Measurements from ENCODE around the gene GPR32. TPM values are rescaled to one million over a fixed set of nuclear protein-coding genes. Genes with fewer than 3 reads are reported as not detected.
"Not testable (repeated sequence)": the region's sequence is repeated elsewhere in the genome, so short reads cannot be mapped to it uniquely, and the experiment has no call there.

Gene GPR32
- total and polyA plus RNA-seq, 2 donors from 2014 or later: not detected

DNA sequence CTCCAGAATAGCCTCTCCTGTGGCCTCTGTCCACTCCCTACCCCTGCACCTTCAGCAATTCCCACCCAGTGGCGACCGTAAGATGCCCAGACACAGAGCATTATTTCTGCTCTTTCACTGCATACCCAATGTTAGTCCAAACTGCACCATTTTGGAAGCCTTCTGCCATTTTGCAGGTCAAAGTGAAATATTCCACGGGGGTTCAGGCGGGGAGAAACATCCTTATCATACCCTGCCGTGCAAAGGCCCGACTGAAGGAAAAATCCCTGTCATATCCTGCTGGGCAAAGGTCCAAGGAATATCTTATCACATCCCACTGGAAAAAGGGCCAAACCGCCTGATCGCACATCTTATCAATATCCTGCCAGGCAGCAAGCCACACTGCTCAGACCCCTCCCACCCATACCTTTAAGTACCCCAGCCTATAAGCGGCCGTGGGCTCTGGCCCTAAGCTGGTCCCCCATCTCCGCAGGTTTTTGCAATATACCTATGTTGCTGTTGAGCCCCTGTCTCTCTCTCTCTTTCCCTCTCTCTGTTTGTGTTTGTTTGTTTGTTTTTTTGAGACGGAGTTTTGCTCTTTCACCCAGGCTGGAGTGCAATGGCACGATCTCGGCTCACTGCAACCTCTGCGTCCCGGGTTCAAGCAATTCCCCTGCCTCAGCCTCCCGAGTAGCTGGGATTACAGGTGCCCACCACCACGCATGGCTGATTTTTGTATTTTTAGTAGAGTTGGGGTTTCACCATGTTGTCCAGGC is 28.9 kb upstream of the GPR32 start:
- Histone ChIP-seq H3K4me3 (ENCODE audit: low read length in 3 of 3) (no peak overlapping the region), H3K27ac (ENCODE audit: low read depth in 2 of 2, low read length in 2 of 2) (no peak overlapping the region), H3K9ac (ENCODE audit: low read length in 3 of 3) (no peak overlapping the region), H3K9me3 (ENCODE audit: control insufficient read depth in 2 of 3, insufficient read depth in 1 of 3, low read length in 3 of 3) (no peaks in the 10 kb centered on the region), H3K27me3 (ENCODE audit: control insufficient read depth, insufficient read depth, low read length) (no peaks in the 10 kb centered on the region), H3K36me3 (ENCODE audit: control insufficient read depth in 2 of 3, insufficient read depth in 3 of 3, low read length in 3 of 3) (no peaks in the 10 kb centered on the region), H3K4me1 (ENCODE audit: control insufficient read depth in 2 of 3, insufficient read depth in 2 of 3, low read depth in 1 of 3, low read length in 3 of 3) (no peaks in the 10 kb centered on the region)
- intact Hi-C loops (cut with DNase I): no loop called here
- DNase-seq (no peak), FAIRE-seq (no peak)
- TF ChIP-seq, protein P1, sequence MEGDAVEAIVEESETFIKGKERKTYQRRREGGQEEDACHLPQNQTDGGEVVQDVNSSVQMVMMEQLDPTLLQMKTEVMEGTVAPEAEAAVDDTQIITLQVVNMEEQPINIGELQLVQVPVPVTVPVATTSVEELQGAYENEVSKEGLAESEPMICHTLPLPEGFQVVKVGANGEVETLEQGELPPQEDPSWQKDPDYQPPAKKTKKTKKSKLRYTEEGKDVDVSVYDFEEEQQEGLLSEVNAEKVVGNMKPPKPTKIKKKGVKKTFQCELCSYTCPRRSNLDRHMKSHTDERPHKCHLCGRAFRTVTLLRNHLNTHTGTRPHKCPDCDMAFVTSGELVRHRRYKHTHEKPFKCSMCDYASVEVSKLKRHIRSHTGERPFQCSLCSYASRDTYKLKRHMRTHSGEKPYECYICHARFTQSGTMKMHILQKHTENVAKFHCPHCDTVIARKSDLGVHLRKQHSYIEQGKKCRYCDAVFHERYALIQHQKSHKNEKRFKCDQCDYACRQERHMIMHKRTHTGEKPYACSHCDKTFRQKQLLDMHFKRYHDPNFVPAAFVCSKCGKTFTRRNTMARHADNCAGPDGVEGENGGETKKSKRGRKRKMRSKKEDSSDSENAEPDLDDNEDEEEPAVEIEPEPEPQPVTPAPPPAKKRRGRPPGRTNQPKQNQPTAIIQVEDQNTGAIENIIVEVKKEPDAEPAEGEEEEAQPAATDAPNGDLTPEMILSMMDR (IDR thresholded peaks at IDR 0.05; ENCODE audit: borderline replicate concordance, extremely low read depth, insufficient read depth): no peak

GRCh38 chr19:50743537-50743936 is 26.7 kb upstream of the GPR32 start:
- DNase-seq (no peak), FAIRE-seq (no peak)
- Histone ChIP-seq H3K27me3 (ENCODE audit: control insufficient read depth, insufficient read depth, low read length) (no peaks in the 10 kb centered on the region), H3K9ac (ENCODE audit: low read length in 3 of 3) (no peak overlapping the region), H3K9me3 (ENCODE audit: control insufficient read depth in 2 of 3, insufficient read depth in 1 of 3, low read length in 3 of 3) (no peaks in the 10 kb centered on the region), H3K4me3 (ENCODE audit: low read length in 3 of 3) (no peak overlapping the region), H3K36me3 (ENCODE audit: control insufficient read depth in 2 of 3, insufficient read depth in 3 of 3, low read length in 3 of 3) (no peaks in the 10 kb centered on the region), H3K27ac (ENCODE audit: low read depth in 2 of 2, low read length in 2 of 2) (no peak overlapping the region), H3K4me1 (ENCODE audit: control insufficient read depth in 2 of 3, insufficient read depth in 2 of 3, low read depth in 1 of 3, low read length in 3 of 3) (no peaks in the 10 kb centered on the region)
- intact Hi-C loops (cut with DNase I): no loop called here
- TF ChIP-seq, protein P1 (IDR thresholded peaks at IDR 0.05; ENCODE audit: borderline replicate concordance, extremely low read depth, insufficient read depth): no peak

DNA sequence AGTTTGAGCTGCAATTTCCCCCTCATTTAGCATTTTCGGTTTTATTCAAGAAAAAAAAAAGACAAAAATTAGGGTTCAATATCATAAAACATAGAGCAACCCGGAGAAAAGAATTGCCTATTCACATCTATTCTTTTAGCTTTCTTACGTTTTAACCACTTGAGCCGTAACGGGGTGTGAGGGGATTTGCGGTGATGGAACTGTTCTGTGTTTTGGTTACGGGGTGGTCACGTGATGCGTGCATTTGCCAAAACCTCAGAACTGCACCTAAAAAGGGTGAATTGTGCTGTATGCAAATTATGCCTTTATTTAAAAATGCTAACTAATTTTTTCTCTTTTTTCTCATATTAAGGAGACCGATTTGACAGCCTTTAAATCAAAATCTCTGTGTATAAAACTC is 25.0 kb upstream of the GPR32 start:
- TF ChIP-seq, protein P1 (IDR thresholded peaks at IDR 0.05; ENCODE audit: borderline replicate concordance, extremely low read depth, insufficient read depth): no peak
- Histone ChIP-seq H3K36me3 (ENCODE audit: control insufficient read depth in 2 of 3, insufficient read depth in 3 of 3, low read length in 3 of 3) (no peaks in the 10 kb centered on the region), H3K4me1 (ENCODE audit: control insufficient read depth in 2 of 3, insufficient read depth in 2 of 3, low read depth in 1 of 3, low read length in 3 of 3) (no peaks in the 10 kb centered on the region), H3K27me3 (ENCODE audit: control insufficient read depth, insufficient read depth, low read length) (no peaks in the 10 kb centered on the region), H3K9ac (ENCODE audit: low read length in 3 of 3) (no peak overlapping the region), H3K4me3 (ENCODE audit: low read length in 3 of 3) (no peak overlapping the region), H3K27ac (ENCODE audit: low read depth in 2 of 2, low read length in 2 of 2) (no peak overlapping the region), H3K9me3 (ENCODE audit: control insufficient read depth in 2 of 3, insufficient read depth in 1 of 3, low read length in 3 of 3) (no peaks in the 10 kb centered on the region)
- DNase-seq: no peak
- FAIRE-seq: no peak
- intact Hi-C loops (cut with DNase I): no loop called here

DNA sequence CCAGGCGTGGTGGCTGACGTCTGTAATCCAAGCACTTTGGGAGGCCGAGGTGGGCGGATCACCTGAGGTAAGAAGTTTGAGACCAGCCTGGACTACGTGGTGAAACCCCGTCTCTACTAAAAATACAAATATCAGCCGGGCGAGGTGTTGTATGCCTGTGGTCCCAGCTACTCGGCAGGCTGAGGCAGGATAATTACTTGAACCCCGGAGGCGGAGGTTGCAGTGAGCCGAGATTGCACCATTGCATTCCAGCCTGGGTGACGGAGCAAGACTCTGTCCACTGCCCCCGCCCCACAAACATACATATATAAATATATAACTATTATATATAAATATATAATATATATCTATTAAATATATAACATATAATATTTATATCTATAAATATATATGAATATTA is 23.1 kb upstream of the GPR32 start:
- H3K4me3 ChIP-seq (ENCODE audit: low read length in 3 of 3); H3K9me3 ChIP-seq (ENCODE audit: control insufficient read depth in 2 of 3, insufficient read depth in 1 of 3, low read length in 3 of 3); H3K4me1 ChIP-seq (ENCODE audit: control insufficient read depth in 2 of 3, insufficient read depth in 2 of 3, low read depth in 1 of 3, low read length in 3 of 3); H3K9ac ChIP-seq (ENCODE audit: low read length in 3 of 3); intact Hi-C loops (cut with DNase I); FAIRE-seq; H3K27me3 ChIP-seq (ENCODE audit: control insufficient read depth, insufficient read depth, low read length); H3K27ac ChIP-seq (ENCODE audit: low read depth in 2 of 2, low read length in 2 of 2); H3K36me3 ChIP-seq (ENCODE audit: control insufficient read depth in 2 of 3, insufficient read depth in 3 of 3, low read length in 3 of 3): not testable (repeated sequence)
- peak in 1 of 5 donors; percentile 10 for DNase-seq
